Mucosa of stomach (tissue), 1 donor: Measurements from ENCODE around the gene SAT2.

Source experiments
- H3K27me3 ChIP-seq: one replicate; pipeline ENCODE4 v1.7.0; 2013; ENCODE audit warnings: mild to moderate bottlenecking, low read length; ENCODE audit not compliant: control insufficient read depth, insufficient read depth
- H3K36me3 ChIP-seq: one replicate; pipeline ENCODE4 v1.7.0; 2013; ENCODE audit warnings: low read length; ENCODE audit not compliant: control insufficient read depth, insufficient read depth
- H3K4me1 ChIP-seq: one replicate; pipeline ENCODE4 v1.7.0; 2013; ENCODE audit warnings: mild to moderate bottlenecking, low read length; ENCODE audit not compliant: control insufficient read depth, insufficient read depth
- H3K4me3 ChIP-seq: one replicate; pipeline ENCODE4 v1.7.0; 2013; ENCODE audit warnings: low read length
- H3K9ac ChIP-seq: one replicate; pipeline ENCODE4 v1.7.0; 2013; ENCODE audit warnings: mild to moderate bottlenecking, low read length, moderate library complexity
- H3K9me3 ChIP-seq: one replicate; pipeline ENCODE4 v1.7.0; 2013; ENCODE audit warnings: mild to moderate bottlenecking, low read length, moderate library complexity; ENCODE audit not compliant: control insufficient read depth
- donor health status: Pancreatic carcinoma.

SAT2 gene

DNA sequence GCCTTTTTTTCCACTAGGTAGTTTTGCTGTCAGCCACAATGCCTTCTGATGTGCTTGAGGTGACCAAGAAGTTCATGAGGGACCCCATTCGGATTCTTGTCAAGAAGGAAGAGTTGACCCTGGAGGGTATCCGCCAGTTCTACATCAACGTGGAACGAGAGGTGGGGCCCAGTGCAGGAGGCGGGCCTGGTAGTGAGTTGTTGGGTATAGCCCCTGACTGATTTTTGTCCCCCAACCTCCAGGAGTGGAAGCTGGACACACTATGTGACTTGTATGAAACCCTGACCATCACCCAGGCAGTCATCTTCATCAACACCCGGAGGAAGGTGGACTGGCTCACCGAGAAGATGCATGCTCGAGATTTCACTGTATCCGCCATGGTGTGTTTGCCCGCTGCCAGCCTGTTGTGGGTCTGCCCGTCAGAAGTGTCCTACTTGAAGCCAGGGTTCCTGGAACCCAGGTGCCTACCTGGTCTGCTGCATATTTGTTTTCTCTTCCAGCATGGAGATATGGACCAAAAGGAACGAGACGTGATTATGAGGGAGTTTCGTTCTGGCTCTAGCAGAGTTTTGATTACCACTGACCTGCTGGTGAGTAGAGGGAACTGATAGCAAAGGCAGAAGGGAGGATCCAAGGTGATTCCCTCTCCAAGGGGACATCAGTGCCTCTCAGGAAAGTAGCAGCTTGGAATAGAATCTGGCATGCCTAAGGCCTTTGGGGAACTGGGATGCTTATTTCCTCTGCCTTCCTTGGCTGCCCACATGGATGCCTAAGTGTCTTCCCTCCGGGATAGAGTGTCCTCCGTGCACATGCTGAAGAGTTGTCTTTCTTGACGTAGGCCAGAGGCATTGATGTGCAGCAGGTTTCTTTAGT, 50.1 kb downstream of the SAT2 start:
- no peak overlapping the region for H3K9ac ChIP-seq
- H3K27me3 ChIP-seq = no peaks in the 10 kb centered on the region
- no peak overlapping the region for H3K4me3 ChIP-seq
- H3K4me1 ChIP-seq = peaks cover 54% of the 10 kb centered on the region
- peaks cover 41% of the 10 kb centered on the region for H3K36me3 ChIP-seq
- no peaks in the 10 kb centered on the region for H3K9me3 ChIP-seq

GRCh38 chr17:7576432-7576937, 51.1 kb downstream of the SAT2 start:
- Histone ChIP-seq H3K27me3 (no peaks in the 10 kb centered on the region), H3K9me3 (no peaks in the 10 kb centered on the region), H3K4me3 (no peak overlapping the region), H3K9ac (no peak overlapping the region), H3K36me3 (peaks cover 41% of the 10 kb centered on the region), H3K4me1 (peaks cover 47% of the 10 kb centered on the region)
